HG02763 (cell line): ENCODE results near the gene ARID1B.
"Not testable (repeated sequence)": the region's sequence is repeated elsewhere in the genome, so short reads cannot be mapped to it uniquely, and the experiment has no call there.

Experiments
- ATAC-seq: cut with Tn5 transposase; IDR thresholded peaks from one replicate; pipeline ENCODE4 v1.9.1; 2021; ENCODE audit warnings: mild to moderate bottlenecking, moderate library complexity; ENCODE audit not compliant: unreplicated experiment

ARID1B gene

DNA sequence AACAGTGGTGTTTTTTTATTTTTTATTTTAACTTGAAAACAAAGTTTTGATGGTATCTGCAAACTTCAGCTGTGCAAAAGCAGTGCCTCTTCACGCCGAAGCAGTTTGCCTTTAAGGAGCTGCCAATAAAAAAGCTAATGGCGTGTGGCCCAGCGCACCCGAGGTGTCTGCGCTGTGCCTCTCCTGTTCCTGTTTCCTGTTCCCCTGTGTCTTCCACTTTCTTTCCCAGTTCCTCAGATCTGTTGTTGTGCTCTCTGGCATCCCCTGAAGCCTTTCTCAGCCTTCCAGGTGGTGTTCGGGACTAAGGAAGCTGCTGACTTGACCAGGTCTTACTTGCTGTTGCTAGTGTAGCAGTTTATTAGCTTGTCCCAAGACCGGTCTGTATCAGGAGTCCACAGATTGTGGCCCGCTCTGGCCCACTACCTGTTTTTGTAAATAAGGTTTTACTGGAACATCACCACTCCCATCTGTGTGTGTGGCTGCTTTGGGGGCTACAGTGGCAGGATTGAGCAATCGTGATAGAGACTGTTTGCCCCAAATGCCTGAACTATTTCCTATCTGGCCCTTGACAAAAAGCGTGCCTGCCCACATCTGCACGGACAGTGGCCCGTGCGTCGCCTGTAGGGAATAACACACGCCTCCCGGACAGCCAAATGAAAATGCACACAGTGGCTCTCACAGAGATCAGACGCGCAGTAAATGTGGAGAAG lies 367.8 kb downstream of the ARID1B start:
- ATAC-seq = no peak

DNA sequence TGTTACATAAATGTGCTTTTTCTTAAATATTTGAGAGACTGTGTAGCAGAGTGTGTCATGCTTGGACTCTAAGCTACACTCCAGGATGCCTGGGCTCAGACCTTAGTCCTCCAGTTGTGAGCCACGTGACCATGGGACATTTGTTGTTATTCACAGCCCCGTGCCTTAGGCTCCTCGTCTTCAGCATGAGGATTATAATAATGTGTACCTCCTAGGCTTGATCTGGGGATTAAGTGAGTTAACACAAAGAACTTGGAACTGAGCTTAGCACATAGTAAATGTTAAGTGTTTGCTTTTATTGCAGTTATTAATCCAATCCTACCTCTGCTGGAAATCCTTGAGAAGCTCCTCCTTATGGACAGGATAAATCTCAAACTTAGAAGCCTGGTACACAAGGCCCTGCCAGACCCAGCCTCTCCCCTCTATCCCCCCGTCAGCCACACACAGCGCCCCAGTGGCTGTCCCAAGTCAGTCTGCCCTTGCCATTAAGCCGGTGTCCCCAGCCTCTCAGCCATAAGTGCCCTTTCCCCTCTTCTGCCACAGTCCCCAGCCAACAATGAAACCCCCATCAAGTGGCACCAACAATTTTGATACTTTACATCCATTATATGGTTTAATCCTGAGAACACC lies 368.6 kb downstream of the ARID1B start:
- no peak for ATAC-seq

DNA sequence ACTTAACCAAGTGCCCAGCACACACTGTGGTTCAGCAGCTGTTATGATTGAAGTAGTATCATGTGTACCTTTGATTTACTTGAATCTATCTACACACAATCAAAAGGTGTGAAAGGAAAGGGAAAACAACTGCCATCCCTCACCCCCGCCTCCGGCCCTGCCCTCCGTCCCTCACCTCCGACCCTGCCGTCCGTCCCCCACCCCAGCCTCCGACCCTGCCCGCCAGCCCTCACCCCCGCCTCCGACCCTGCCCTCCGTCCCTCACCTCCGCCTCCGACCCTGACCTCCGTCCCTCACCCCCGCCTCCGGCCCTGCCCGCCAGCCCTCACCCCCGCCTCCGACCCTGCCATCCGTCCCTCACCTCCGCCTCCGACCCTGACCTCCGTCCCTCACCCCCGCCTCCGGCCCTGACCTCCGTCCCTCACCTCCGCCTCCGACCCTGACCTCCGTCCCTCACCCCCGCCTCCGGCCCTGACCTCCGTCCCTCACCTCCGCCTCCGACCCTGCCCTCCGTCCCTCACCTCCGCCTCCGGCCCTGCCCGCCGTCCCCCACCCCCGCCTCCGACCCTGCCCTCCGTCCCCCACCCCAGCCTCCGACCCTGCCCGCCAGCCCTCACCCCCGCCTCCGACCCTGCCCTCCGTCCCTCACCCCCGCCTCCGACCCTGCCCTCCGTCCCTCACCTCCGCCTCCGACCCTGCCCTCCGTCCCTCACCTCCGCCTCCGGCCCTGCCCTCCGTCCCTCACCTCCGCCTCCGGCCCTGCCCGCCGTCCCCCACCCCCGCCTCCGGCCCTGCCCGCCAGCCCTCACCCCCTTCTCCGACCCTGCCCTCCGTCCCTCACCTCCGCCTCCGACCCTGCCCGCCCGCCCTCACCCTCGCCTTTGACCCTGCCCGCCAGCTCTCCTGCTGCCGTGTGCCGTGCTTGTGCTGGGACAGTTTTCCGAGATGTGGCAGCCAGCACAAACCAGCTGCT lies 370.2 kb downstream of the ARID1B start:
- ATAC-seq = not testable (repeated sequence)

DNA sequence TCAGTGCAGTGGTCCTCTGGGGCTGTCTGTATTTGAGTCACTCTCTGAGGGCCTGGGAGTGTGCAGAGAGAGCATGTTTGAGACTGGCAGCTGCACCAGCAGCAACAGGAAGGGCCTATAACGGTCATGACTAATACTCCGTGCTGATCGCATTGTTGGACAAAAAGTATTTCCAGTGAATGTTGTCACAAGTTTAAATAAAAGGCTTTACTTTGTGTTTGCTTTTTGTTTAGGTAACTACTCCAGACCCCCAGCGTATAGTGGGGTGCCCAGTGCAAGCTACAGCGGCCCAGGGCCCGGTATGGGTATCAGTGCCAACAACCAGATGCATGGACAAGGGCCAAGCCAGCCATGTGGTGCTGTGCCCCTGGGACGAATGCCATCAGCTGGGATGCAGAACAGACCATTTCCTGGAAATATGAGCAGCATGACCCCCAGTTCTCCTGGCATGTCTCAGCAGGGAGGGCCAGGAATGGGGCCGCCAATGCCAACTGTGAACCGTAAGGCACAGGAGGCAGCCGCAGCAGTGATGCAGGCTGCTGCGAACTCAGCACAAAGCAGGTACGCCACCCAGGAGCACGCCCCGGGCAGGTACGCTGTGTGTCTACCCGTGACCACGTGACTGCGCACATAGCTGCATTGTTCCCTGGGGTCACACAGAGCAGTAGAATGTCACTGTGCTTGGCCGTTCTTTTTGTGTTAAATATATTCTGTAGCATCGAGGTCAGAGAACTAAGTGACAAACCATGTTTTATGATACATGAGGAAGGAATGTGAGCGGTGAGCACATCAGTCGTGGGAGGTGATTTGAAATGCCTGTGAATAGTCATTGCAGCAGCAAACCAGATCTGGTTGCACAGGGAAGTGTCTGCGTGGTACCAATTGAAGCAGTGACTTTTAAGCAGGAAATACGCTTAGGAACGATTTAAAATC lies 371.5 kb downstream of the ARID1B start:
- no peak for ATAC-seq

DNA sequence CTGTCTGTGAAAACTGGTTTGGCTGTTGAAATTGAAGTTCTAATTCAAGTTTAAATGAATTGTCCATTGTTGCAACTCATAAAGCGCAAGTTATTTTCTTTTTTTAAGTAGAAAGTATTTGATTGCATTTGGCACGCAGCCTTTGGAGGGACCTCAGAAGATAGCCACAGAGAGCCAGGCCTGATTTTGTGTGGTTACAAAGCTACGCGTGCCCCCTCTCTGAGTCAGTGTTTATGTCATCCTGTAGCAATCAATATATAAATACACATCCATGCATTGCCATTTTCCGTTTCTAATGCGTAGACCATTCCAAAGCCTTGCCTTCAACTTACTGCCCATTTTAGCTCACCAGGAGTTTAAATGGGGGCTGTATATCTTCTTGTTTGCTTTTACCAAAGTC lies 372.9 kb downstream of the ARID1B start:
- no peak for ATAC-seq

DNA sequence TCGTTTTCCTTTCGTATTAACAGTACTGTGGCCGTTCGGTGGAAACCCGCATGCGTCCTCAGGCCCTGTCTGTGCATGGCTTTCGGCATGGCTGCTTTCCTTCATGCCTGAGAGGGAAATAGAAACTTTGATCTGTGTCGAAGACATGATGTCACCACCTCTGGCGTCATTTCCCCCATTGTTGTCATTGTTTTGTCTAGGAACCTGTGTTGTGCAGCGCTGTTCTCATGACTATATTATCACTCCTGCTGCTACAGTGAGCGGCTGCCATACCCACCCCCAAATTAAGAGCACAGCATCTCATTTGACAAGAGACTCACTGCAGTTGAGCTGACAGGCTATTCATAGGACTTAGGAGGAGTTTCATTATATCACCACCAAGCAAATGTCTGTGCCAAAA lies 373.9 kb downstream of the ARID1B start:
- no peak for ATAC-seq

DNA sequence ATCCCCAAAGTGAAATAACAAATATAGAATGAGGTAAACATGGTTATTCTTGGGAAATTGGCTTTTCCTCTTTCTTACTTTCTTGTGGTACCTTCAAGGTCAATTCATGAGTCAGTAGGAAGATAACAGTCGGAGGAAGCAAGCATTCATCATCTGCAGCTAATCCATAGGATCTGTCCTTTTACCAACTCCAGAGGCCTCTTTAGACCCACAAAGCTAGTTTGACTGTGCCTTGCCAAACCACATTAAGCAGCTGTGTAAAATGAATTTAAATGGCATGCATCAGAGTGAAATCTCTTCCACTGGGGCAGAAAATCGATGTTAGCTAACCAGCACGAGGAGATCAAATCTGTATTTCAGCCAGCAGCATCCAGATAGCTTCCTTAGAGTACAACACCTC lies 374.8 kb downstream of the ARID1B start:
- no peak for ATAC-seq

DNA sequence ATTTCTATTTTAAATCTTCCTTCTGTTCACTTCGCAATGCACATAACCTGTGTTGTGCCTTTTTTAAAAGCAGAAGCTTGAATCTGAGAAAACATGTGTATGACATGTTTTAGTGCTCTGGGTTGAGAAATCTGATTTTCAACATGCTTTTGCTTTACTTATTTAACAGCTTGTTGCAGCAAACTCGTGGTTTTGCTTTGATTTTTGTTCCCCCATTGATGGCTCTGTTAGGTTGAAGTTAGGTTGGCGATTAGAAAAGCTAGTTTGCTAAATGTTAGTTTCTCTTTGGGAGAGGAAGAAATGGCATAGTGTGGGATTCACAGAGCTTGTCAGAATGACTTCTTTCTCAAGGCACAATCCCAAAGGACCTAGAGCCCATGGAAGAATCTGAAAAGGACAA lies 375.4 kb downstream of the ARID1B start:
- ATAC-seq = no peak

DNA sequence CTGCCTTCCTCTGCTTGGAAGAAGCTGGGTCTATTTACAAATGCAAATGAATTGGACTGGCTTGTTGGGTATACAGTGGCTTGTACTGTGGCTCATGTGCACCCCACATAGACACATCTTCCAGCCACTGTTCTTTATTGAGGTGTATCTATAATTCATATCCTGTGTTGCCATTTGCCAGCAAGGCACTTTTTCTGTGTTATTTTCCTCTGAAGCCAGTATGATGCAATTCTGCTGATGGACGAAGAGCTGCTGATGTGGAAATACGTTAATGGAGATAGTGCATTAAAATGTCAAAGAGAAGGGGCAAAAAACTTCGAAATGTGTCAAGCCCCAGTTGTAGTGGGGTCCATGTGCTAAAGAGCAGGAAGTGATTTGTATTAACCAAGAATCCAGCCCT lies 378.6 kb downstream of the ARID1B start:
- no peak for ATAC-seq

DNA sequence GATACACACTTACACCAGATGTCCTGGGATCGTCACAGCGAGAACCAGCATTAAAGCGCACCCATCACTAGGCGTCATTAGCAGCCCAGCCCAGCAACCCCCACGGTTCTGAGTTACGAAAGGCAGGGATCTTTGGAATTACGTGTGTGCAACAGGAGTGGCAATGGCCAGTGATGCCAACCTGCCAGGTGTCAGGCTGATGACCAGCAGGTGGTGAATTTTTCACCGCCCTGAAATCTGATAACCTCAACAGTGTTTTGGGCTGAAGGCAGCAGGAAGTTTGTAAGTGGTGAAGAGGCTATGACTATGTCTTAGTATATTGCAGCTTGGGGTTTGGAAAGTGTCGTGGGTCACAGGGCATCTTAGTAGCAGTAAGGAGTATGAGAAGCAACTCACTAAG lies 380.1 kb downstream of the ARID1B start:
- no peak for ATAC-seq

DNA sequence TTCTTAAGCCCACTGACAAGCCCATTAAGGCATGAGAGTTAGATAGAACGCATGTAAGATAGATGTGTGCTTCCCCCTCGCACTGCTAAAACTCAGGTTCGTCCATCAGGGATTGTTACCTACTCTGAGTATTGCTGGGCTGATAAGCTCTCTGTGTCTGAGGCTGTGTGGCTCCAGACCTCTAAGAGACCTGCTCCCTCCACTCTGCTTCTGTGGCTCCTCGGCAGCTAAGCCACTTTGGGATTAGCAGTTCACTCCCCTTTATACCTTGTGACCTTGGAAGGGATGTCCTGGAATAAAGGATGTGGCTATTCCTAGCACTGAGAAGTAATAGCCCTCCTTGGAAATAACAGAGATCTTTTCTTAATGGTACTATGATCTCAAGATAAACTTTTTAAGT lies 381.3 kb downstream of the ARID1B start:
- ATAC-seq = no peak

DNA sequence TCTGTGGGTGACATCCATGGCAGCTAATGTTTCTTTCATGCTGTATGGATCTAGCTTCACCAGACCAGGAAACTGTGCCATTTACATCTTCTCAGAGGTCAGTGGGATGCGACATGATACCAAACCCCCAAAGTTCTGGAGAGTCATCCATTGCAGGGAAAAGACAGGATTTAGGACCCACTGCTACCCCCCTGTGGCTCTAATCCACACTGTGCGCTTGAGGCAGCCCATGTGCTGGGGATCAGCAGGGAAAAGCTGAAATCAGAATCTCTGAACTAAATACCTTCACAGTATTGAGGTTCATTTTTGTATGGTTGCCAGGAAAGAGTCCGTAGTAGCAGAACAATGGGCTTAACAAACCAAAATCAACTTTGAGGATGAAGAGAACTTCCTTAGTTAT lies 381.7 kb downstream of the ARID1B start:
- ATAC-seq = no peak

DNA sequence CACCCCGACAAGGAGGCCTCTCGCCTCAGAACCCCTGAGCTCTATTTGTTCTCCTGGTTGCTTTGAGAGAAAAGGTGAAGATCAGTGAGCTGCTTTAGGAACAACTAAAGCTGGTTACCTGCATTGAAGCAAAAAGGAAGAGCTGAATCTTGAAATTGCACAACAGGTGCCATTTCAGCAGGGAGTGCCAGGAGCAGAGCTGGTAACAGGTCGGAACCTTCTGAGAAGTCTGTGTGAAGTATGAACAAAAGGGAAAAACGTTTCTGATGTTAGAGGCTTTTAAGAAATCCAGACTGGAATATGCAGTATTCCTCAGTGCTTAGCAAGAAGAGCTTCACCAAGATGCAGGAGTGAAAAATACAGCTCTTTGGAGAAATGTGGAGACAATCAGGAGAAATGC lies 382.2 kb downstream of the ARID1B start:
- no peak for ATAC-seq

DNA sequence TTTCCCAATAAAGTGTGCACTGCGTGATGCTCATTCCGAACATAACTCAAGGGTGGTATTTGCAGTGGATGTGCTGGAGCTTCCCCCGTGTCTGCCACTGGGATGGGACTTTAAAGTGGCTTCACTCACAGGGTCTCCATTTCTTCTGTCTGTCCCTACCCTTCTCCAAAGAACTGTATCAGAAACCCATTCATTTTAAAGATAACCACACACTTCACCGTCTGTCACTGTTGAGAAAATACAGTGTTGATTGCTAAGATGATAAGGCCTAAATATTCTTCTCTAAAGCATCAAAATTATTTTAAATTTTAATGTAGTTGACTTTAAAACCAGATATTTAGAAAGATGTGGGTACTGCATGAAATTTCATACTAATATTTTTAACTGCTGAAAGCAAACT lies 384.7 kb downstream of the ARID1B start:
- ATAC-seq = no peak

DNA sequence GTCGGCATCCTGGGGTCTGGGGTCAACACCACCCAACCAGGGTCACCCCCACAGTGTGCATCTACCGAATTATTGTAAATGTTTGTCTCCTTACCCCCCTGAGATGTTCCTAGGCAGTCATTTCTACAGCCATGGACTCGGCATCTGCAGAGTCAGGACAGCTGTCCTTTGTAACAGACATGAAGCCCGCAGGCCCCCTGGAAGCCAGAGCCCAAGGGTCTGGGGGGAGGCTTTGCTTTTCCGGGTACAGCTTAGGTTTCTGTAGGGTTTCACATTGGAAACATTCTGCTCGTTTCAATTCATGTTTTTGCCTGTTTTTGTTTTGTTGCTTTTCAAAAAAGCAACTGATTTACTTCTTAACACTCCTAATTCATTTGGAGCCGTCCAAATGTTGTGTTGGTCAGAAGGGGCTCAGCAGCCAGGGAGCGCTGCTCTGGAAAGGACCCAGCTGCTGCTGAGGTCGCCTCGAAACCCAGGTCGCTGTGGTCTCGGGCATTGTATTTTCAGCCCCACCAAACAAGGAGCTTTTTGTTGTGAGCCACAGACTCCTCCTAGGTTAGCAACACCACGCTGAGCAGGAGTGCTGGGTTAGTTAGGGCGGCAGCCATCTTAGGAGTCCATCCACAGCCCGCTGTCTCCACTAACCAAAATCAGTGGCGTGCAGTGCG lies 385.7 kb downstream of the ARID1B start:
- ATAC-seq = no peak

DNA sequence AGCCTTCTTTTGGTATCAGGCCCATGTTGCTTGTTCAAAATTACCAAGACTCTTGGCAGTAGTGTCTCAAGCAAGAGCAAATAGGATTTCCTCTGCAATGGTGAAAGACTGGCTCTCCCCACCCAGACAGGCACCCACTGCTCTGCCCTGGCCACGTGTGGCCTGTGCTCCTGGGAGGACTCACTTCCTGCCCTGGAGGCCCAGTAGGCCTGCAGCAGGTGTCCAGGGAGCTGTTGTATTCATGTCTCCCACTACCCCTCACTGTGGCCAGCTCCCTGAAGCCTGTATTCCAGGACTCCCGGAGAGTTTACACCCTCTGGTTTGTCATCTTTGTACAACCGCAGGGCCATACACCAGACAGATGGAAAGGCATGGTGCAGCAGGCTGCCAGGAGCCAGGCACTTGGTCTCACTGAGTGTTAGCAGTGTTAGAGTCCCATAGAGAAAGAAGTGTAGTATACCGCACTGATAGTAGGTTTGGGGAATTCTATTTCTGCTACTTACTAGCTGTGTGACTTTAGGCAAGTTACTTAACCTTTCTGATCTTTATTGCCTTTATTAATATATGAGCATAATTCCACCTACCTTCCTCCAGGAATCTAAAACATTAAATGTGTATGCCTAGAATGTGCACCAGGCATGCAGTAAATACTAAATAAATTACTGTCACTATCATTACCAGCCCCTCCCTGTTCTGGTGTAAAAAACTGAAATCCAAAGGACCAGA lies 386.4 kb downstream of the ARID1B start:
- ATAC-seq = no peak

DNA sequence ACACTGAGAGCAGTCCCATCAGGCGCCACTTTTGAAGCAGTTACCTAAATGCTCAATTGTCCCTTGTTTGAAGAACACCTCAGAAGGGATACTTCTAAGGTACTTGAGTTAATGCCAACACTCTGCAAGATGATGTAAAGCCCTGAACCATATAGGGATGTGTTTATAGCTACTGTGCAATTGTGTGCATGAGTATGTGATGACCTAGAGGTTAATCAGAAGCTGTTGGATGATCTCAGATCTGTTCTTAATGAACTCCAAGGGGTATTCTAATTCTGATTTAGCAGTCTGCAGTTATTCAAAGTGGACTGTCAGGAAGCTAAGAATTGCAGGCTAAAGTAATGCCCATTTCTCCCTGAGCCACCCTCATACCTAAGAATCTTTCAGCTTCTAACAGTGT lies 387.8 kb downstream of the ARID1B start:
- ATAC-seq = no peak

DNA sequence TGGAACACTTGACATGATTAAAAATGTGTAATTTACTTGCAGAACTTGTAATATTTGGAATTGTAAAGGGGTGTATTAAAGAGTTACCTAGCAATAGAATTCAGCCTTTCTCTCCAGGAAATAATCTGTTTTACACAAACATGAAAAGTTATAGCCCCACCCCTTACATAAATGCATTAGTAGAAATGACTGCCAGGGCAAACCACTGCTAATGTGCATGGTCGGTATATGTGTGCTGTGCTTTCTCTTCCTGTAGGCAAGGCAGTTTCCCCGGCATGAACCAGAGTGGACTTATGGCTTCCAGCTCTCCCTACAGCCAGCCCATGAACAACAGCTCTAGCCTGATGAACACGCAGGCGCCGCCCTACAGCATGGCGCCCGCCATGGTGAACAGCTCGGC lies 389.6 kb downstream of the ARID1B start:
- ATAC-seq = no peak

DNA sequence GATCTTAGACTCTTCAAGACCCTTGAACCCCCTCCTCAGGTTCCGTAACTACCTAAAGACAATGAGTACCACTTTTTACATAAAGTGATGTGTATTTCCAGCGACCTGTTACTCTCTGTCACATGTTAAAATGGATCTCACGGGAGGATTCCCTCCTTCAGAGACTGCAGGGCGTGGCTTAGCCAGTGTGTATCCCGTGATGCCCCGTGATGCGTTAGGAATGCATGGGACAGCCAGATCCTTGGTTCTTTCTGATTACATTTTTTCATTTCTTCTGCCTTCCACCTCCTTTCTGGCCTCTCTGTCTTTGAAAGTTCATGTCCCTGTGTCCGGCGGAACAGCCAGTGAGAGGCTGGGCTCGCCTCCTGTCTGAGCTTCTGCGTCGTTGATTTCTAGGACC lies 390.7 kb downstream of the ARID1B start:
- no peak for ATAC-seq
